A204.1 (cell line): Measurements from ENCODE around the gene KRTAP10-5.
"Not testable (repeated sequence)": the region's sequence is repeated elsewhere in the genome, so short reads cannot be mapped to it uniquely, and the experiment has no call there.

Experiments
- FAIRE-seq: peaks from 2 replicates; lab custom pipeline; 2012; peaks lifted over from hg19 to GRCh38; lab: Jason Lieb, UNC

The KRTAP10-5 gene

GRCh38 chr21:44590897-44591800, 10.7 kb upstream of the KRTAP10-5 start:
- not testable (repeated sequence) for FAIRE-seq

- no peak for FAIRE-seq
Observed at GRCh38 chr21:44590311-44590721, 9.9 kb upstream of the KRTAP10-5 start.

GRCh38 chr21:44589586-44590305, 9.3 kb upstream of the KRTAP10-5 start:
- FAIRE-seq, result no peak

GRCh38 chr21:44589094-44589493, 8.7 kb upstream of the KRTAP10-5 start:
- FAIRE-seq, result no peak

GRCh38 chr21:44585892-44586291, 5.5 kb upstream of the KRTAP10-5 start:
- no peak for FAIRE-seq

GRCh38 chr21:44583800-44584147, 3.4 kb upstream of the KRTAP10-5 start:
- no peak for FAIRE-seq

- FAIRE-seq, result no peak
Observed at GRCh38 chr21:44583089-44583799, 2.8 kb upstream of the KRTAP10-5 start.

GRCh38 chr21:44582055-44582454, 1.7 kb upstream of the KRTAP10-5 start:
- no peak for FAIRE-seq

GRCh38 chr21:44581158-44581557, 754 bp upstream of the KRTAP10-5 start:
- FAIRE-seq, result no peak

GRCh38 chr21:44579833-44580144, 615 bp downstream of the KRTAP10-5 start:
- FAIRE-seq, result no peak

GRCh38 chr21:44579056-44579832, 1.2 kb downstream of the KRTAP10-5 start:
- FAIRE-seq, result no peak

- no peak for FAIRE-seq
Observed at GRCh38 chr21:44578371-44579055, 1.9 kb downstream of the KRTAP10-5 start.

- FAIRE-seq, result no peak
Observed at GRCh38 chr21:44576025-44576420, 4.4 kb downstream of the KRTAP10-5 start.

GRCh38 chr21:44575307-44576024, 4.9 kb downstream of the KRTAP10-5 start:
- FAIRE-seq, result no peak

- no peak for FAIRE-seq
Observed at GRCh38 chr21:44574457-44575306, 5.7 kb downstream of the KRTAP10-5 start.

GRCh38 chr21:44573630-44574456, 6.6 kb downstream of the KRTAP10-5 start, which contains the start of gene KRTAP10-4:
Gene KRTAP10-4, plus strand, starts transcription at chr21:44573729. Its CDS starts 30 bp downstream, at chr21:44573759.
- not testable (repeated sequence) for FAIRE-seq

- FAIRE-seq, result no peak
Observed at GRCh38 chr21:44572959-44573583, 7.3 kb downstream of the KRTAP10-5 start.
